ENCODE measurements around the gene NPIPB6. TPM values are rescaled to one million over a fixed set of nuclear protein-coding genes. Genes with fewer than 3 reads are reported as not detected.
"Not testable (repeated sequence)": the region's sequence is repeated elsewhere in the genome, so short reads cannot be mapped to it uniquely, and the experiment has no call there.

Gene NPIPB6
- total RNA-seq, 1 donor from 2014 or later: 5.7 TPM

DNA sequence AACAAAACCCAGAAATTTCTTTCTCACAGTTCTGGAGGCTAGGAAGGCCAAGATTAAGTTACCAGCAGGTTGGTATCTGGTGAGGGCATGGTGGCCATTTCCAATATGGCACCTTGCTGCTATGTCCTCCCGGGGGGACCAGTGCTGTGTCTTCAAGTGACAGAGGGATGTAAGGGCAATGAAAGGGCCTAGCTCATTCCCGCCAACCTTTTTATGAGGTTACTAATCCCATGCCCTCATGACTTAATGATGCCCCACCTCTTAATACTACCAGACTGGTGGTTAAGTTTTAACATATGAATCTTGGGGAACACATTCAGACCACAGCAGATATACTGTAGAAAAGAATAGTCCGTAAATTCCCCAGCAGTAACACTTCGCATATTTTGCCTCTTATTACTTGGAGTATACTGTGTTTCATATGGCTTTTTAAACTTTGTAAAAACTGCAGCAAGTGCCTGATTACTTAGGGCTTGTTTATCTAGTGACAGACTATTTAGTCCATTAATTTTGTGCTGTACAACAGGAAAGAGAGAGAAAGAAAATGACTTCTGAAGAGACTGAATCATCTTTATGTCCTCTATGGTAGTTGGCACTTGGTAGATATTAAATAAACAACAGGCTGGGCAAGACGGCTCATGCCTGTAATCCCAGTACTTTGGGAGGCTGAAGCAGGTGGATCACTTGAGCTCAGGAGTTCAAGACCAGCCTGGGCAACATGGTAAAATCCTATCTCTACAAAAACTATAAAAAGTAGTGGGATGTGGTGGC lies 26.2 kb downstream of the NPIPB6 start:
- H3K4me3 Mint-ChIP-seq (ENCODE audit: low read depth); H3K27ac Mint-ChIP-seq; H3K27me3 Mint-ChIP-seq; H3K9me3 Mint-ChIP-seq (ENCODE audit: low read depth); DNase-seq (ENCODE audit: low spot score, unreplicated experiment); H3K36me3 Mint-ChIP-seq (ENCODE audit: insufficient read depth); H3K4me1 Mint-ChIP-seq (ENCODE audit: low read depth): not testable (repeated sequence)

DNA sequence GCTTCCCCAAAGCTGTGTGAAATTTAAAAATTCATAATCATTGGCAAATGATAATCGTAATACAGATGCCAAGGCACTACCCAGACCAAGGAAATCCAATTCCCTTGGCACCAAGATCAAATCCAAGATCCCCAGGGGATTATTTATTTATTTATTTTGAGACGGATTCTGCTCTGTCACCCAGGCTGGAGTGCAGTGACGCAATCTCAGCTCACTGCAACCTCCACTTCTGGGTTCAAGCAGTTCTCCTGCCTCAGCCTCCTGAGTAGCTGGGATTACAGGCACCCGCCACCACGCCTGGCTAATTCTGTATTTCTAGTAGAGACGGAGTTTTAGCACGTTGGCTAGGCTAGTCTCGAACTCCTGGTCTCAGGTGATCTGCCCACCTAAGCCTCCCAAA lies 27.6 kb downstream of the NPIPB6 start:
- not testable (repeated sequence) for H3K4me3 Mint-ChIP-seq (ENCODE audit: low read depth); H3K27ac Mint-ChIP-seq; H3K36me3 Mint-ChIP-seq (ENCODE audit: insufficient read depth); H3K4me1 Mint-ChIP-seq (ENCODE audit: low read depth); H3K9me3 Mint-ChIP-seq (ENCODE audit: low read depth); DNase-seq (ENCODE audit: low spot score, unreplicated experiment); H3K27me3 Mint-ChIP-seq

DNA sequence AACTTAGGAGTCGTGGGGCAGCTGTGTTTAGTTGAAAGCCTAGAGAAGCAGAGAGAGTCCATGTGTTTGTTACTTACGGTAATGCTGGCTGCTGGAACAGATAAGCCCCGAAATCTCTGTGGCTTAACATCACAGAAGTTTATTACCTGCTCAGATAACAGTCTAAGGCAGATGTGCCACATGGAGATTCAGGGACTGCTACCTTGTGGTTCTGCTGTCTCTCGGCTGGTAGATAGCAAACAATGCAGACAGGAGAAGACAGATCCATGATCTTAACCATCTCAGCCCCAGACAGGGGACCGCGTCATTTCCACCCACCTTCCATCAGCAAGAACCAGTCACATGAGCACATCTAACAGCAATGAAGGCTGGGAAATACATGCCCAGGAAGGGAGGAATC lies 30.7 kb downstream of the NPIPB6 start:
- H3K27me3 Mint-ChIP-seq: not testable (repeated sequence)

DNA sequence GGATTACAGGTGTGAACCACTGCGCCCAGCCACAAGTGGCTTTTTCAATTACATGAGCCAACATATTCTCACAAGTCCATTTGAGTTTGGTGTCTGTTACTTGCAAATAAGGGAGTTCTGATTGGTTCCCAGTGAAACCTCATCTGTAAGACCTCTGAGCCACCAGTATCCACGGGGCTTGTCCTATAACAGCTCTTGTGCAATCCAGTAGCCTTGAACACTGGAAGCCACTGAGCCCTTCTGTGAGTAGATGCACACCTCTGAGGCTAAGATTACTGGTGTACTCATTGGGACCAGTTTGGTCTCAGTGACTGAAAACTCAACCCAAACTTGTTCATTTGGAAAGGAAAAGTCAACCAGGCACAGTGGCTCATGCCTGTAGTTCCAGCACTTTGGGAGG lies 32.3 kb downstream of the NPIPB6 start:
- DNase-seq (ENCODE audit: low spot score, unreplicated experiment); H3K27ac Mint-ChIP-seq; H3K27me3 Mint-ChIP-seq; H3K9me3 Mint-ChIP-seq (ENCODE audit: low read depth); H3K4me1 Mint-ChIP-seq (ENCODE audit: low read depth); H3K4me3 Mint-ChIP-seq (ENCODE audit: low read depth); H3K36me3 Mint-ChIP-seq (ENCODE audit: insufficient read depth): not testable (repeated sequence)

More for the DNA sequence above, 30.7 kb downstream of the NPIPB6 start:
- not testable (repeated sequence) for H3K36me3 Mint-ChIP-seq (ENCODE audit: insufficient read depth); DNase-seq (ENCODE audit: low spot score, unreplicated experiment); H3K9me3 Mint-ChIP-seq (ENCODE audit: low read depth); H3K4me1 Mint-ChIP-seq (ENCODE audit: low read depth); H3K4me3 Mint-ChIP-seq (ENCODE audit: low read depth); H3K27ac Mint-ChIP-seq

DNA sequence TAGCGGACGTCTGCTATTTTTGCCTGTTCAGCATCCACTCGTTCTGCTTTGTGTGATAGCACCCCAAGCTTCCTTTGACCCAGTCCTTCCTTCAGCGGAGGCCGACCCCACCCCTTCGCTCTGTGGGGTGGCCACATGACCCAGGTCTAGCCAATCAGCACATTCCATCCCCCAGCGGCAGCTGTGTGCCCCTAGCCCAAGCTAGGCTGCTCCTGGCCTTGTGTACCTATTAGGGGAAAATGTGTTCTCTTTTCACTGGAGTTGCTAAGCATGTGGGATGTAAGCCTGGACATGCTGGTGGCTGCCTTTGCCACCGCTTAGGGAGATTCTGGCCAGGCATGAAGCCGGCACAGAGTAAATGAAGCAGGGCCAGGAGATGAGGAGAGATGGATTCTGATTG lies 33.1 kb downstream of the NPIPB6 start:
- not testable (repeated sequence) for H3K36me3 Mint-ChIP-seq (ENCODE audit: insufficient read depth); H3K9me3 Mint-ChIP-seq (ENCODE audit: low read depth); H3K27me3 Mint-ChIP-seq; H3K4me1 Mint-ChIP-seq (ENCODE audit: low read depth); DNase-seq (ENCODE audit: low spot score, unreplicated experiment); H3K4me3 Mint-ChIP-seq (ENCODE audit: low read depth); H3K27ac Mint-ChIP-seq

DNA sequence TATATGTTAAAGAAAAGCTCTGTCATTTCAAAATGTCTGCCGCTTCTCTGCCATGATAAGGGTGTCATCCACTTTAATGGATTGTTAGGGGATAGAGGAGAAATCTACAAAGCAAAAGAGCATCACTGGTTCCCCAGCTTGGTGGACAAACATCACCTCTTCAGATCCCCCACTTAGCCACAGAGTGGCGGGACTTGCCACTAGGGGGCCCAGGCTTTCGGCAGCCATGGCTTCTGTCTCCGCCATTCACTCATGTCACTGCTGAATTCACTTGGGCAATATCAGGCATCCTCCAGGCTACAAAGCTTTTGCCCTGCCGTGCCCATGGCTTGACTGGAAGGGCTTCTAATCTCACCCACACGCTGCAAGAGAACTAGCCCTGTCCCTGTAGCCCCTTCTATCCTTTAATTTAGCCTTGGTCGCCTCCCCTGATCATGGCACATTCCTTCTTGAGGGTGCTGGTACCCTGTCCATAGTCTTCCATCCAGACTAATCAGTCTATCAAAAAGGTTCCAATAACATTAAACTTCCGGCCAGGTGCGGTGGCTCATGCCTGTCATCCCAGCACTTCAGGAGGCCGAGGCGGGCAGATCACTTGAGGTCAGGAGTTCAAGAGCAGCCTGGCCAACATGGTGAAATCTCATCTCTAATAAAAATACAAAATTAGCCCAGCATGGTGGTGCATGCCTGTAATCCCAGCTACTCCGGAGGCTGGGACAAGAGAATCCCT lies 36.3 kb downstream of the NPIPB6 start:
- Mint-ChIP-seq H3K27ac (no peak overlapping the region), H3K4me1 (ENCODE audit: low read depth) (peaks cover 5% of the 10 kb centered on the region), H3K27me3 (no peaks in the 10 kb centered on the region), H3K36me3 (ENCODE audit: insufficient read depth) (no peaks in the 10 kb centered on the region), H3K9me3 (ENCODE audit: low read depth) (no peaks in the 10 kb centered on the region), H3K4me3 (ENCODE audit: low read depth) (no peak overlapping the region)
- peak; percentile 49 for DNase-seq (ENCODE audit: low spot score, unreplicated experiment)
- TF ChIP-seq, protein P1, sequence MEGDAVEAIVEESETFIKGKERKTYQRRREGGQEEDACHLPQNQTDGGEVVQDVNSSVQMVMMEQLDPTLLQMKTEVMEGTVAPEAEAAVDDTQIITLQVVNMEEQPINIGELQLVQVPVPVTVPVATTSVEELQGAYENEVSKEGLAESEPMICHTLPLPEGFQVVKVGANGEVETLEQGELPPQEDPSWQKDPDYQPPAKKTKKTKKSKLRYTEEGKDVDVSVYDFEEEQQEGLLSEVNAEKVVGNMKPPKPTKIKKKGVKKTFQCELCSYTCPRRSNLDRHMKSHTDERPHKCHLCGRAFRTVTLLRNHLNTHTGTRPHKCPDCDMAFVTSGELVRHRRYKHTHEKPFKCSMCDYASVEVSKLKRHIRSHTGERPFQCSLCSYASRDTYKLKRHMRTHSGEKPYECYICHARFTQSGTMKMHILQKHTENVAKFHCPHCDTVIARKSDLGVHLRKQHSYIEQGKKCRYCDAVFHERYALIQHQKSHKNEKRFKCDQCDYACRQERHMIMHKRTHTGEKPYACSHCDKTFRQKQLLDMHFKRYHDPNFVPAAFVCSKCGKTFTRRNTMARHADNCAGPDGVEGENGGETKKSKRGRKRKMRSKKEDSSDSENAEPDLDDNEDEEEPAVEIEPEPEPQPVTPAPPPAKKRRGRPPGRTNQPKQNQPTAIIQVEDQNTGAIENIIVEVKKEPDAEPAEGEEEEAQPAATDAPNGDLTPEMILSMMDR (IDR thresholded peaks at IDR 0.05; ENCODE audit: unreplicated experiment): peak; percentile 88

DNA sequence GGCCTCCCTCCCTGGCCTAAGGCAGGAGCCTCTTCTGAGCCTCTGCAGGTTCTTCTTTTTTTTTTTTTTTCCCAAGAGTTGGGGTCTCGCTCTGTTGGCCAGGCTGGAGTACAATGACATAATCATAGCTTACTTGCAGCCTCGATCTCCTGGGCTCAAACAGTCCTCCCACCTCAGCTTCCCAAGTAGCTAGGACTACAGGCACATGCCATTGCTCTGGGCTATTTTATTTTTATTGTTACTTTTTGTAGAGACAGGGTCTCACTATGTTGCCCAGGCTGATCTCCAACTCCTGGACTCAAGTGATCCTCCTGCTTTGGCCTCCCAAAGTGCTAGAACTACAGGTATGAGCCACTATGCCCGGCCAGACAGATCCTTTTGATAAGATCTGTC lies 38.4 kb downstream of the NPIPB6 start:
- Mint-ChIP-seq H3K27me3 (no peaks in the 10 kb centered on the region), H3K27ac (peak overlapping the region; percentile 13), H3K9me3 (ENCODE audit: low read depth) (no peaks in the 10 kb centered on the region), H3K4me1 (ENCODE audit: low read depth) (peaks cover 5% of the 10 kb centered on the region), H3K4me3 (ENCODE audit: low read depth) (no peak overlapping the region), H3K36me3 (ENCODE audit: insufficient read depth) (peaks cover 1% of the 10 kb centered on the region)
- TF ChIP-seq, protein P1 (IDR thresholded peaks at IDR 0.05; ENCODE audit: unreplicated experiment): no peak
- no peak for DNase-seq (ENCODE audit: low spot score, unreplicated experiment)
